Activated gamma-delta T cell (primary cell): ENCODE data around the gene ZBP1.

ENCODE experiments used
- DNase-seq: peaks from one replicate; lab custom pipeline; 2025; lab: John Stamatoyannopoulos, UW

The ZBP1 gene

DNA sequence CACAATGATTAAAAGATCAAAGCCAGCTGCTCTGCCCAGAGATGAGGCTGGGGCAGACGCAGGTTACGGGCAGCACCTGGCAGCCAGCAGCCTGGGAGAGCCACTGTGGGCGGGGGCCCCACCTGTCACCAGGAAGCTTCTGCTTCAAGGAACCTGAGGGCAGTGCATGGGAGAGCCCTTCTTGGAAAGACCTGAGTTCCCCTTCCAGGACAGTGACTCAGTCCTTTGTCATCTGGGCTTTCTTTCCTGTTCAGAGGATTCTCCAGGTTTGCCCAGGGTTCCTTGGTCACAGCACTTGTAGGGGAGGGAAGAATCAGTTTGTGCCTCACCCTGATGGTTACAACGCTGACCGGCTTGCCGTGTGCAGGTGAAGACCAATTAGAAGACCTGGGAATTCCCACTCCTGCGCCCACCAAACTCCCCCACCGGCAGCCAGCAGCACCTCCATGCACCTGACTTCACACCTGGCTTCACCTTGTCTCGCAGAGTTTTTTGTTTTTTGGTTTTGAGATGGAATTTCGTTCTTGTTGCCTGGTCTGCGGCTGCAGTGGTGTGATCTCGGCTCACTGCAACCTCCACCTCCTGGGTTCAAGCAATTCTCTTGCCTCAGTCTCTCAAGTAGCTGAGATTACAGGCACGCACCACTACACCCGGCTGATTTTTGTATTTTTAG lies 2.0 kb downstream of the ZBP1 start:
- DNase-seq, result no peak

DNA sequence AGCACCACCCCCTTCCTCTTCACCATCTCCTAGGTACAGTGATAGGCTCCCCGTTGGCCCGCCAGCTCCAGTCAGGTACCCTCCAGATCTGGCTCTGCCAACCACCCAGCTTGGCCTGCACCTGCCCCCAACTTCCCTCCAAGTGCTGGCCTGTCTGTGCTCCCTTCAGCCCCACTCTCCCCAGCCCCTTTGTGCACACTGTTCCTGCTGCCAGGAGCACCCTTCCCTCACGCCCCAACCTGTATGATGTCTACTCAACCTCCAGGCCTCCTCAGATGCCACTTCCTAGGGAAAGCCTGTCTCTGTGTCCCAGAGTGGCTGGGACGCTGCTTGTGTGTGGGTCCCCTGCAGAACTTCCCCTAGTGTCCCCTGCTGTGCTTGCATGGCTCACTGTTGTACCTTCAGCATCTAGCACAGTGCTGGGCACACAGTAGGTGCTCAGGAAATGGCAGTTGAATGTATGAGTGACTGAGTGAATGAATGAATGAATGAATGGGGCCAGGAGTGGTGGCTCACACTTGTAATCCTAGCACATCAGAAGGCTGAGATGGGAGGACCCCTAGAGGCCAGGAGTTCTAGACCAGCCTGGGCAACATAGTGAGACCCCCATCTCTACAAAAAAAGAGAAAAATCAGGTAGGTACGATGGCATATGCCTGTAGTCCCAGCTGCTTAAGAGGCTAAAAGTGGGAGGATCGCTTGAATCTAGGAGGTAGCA lies 3.0 kb downstream of the ZBP1 start:
- no peak for DNase-seq

DNA sequence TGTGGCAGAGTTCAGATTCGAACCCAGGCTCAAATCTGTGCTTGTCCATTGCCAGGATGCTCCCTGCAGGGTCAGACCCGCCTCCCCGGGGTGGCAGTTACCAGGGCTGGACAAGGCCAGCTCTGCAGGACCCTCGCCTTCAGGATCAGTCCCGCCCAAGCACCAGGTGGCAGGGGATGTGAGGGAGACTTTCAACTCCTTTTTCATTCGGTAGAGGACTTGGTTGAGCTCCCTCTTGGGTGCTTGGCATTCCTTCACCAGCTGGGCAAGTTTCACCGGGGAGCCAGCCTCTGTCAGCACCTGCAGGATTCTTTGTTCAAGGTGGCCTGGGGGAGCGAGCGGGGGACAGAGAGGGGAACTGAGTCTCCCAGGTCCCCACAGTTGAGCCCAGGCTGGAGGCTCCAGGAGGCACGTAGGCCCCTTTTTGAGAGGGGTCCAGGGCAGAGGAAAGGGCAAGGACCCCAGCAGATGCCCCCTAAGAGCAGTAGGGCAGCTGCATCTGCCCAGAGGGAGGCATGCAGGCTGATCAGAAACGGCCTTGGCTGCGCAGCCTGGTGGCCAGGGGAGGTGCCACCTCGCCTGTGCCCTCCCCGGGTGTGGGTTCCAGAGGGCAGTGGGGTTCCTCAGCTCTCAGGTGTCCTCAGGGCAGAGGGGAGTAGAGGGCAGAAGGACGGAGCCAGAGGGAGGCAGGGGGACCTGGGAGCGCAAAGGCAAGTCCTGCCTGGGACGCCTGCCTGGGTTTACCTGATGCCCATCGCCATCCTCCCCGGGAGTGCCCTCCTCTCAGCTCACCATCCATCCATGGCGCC lies 3.9 kb downstream of the ZBP1 start:
- no peak for DNase-seq

DNA sequence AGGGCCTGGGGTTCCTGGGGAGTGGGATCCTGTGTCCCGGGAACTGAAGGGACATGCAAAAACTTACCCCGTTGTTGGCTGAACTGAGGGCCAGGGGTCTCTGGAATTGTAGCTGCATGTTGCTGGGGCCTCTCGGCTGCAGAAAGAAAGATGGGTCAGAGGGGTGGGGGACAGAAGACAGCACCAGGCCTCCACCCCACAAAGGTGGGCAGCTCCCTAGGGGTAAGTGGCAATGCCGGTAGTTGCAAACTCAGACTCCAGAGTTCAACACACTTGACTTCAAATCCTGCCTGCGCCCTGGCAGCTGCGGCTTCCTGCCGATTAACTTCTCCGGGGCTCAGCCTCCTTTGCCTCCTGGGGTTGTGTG lies 4.8 kb downstream of the ZBP1 start:
- no peak for DNase-seq

DNA sequence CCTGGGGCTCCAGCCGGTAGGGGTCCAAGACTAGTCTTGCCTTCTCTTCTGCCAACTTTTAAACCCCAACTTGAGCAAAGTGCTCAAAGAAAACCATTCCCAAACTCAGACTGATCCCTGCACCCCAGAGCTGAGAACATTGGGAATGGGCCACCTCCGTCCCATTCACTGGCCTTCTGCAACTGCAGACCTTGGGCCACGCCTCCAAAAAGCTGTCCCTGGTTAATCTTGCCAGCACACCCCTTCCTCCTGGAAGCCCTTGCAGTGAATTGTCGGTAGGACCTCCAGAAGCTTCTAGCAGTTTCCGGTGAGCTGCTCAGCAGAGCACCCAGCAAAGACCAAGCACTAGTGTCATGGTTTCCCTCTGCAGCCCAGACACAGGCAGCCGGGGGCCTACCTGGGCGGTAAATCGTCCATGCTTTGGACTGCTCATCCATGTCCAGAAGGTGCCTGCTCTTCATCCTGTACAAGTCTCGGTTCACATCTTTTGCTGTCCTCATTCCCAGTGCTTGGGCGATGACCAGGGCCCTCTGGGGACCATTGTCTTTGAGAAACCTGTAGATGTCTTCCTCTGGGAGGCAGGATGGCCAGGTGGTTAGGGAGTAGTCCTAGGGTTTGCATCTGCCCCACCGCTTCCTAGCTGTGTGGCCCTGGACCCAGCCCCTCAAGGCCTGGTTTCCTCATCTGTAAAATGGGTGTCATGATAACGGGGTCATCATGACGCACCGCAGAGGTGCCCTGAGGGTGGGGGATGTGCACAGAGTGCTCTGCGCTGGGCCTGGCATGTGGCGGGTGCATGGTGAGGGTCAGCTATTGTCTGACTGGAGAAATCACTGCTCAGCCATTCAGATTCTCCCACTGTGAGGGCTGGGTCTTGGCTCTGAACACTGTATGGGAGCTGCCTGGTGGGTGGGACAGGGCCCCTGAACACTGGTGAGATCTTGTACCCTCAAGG lies 5.5 kb downstream of the ZBP1 start:
- DNase-seq, result no peak

DNA sequence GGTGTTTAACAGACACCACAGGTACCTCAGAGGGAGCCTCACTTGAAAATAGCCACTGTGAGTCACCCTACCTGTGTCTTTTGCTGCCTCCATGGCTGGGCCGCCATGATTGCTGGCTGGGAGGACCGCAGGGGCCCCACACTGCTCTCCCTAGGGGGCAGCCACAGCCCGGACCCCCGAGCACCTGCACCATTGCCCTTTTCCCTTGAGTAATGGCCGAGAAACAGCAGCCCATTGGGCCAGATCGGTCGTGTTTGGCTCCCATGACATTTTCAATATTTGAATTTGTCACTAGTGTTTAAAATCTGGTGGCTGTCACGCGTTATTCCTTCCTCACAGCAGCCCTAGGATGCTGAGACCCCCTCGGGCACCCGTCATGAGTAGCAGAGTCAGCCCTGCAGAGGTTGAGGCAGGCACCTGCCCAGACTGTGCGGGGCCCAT lies 6.7 kb downstream of the ZBP1 start:
- DNase-seq, result no peak

DNA sequence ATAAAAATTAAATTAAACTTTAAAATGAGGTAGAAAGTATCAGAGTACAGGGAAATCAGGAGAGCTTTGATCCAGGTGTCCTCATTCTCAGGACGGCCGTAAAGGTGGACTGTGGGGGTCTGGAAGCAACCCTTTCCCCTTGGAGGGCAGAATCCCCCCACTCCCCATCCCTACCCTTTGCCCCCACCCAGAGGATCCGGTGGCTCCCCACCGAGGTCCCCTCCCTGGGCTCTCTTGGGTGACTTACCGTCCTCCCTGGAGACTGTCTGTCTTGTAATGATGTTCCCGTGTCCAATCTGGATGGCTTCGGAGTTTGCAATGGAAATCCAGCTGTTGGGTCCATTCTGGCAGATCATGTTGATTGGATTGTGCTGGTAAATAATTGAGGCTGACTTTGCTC lies 7.3 kb downstream of the ZBP1 start:
- DNase-seq, result no peak

DNA sequence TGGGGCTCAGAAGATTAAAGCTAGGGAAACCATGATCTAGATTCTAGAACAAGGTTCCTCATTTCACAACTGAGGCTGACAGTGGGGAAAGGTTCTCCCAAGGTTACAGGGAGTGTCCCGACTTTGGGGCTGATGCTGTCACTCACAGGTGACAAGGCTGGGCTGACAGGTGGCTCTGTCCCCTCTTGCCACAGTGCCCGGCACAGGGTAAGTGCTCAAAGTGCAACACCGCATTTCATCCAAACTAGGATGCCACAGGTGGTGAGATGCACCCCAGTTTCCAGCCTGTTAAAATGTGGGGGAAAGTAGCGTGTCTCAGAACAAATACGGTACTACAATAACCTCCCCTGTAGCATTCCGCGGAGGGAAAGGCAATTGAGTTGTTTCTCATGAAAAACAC lies 7.8 kb downstream of the ZBP1 start:
- no peak for DNase-seq

DNA sequence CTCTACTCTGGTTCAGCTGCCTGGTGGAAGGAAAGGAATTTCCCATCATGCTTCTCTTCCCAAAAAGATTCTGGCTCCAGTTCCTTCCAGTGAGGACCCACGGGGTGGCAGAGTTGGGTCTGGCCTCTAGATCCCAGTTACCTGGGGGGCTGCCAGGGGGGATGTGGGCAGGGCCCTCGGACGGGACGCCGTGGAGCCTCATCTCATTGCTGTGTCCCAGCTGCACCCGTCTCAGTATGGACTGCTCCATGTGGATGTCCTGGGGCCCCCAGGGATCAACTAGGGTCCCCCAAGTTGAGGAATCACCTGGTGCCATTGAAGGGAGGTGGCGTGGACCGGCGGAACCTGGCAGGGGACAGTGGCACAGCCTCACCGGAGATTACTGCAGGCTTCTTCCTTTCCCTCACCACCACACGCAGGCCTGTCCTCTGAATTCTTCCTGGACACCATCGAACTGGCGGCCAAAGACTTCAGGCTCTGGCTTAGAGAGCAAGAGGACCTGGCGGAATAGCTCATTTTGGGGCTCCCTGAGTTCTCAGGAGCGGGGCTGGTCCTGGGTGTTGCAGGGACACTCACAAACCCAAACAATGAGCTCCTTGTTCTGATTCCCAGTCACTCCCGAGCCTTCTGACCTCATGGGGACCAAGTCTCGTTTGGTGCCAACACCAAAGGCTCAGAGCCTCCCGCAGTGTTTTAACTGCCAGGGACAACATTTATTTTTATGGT lies 8.5 kb downstream of the ZBP1 start:
- DNase-seq, result no peak

DNA sequence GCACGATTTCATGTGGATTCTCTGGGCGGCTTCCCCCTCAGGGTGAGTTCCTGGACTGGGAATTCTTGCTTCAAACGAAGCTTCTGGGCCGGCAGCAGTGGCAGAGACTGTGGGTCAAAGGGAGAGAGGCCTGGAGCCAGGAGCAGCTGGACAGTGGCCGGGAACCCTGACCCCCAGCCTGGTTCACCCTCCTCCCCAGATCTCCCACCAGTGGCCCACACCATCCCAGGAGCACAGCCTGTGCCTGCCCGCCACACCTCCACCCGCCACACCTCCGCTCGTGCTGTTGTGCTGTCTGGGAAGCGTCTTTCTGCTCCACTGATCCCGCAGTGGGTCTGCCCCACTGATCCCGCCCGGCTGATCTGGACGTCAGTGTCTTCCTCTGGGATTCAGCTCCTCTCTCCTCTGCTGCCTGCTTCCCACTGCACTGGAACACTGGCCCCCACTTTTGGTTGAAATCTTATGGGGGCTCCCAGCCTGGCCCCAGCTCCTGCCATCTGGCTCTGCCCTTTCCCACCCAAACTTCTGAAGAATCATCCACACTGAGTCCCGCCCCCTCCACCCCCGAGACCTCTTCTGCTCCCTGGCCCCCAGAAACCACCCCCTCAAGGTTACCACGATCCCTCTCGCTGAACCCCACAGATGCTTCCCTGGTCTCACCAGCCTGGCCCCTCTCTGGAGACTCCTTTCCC lies 9.8 kb downstream of the ZBP1 start:
- DNase-seq, result no peak

DNA sequence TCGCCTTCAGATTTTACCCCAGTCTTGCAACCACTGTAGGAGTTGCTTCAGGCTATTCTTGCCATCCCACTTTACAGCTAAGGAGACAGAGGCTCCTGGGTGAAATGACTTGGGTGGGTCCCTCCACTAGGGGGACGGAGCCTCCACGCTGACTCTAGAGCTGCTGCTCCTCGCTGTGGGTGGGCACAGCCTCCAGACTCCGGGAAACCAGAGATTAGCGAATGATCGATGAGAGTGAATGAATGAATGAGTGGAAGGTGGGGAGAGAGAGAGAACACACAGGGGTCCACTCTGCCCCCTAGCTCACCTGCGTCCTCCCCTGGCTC lies 10.4 kb downstream of the ZBP1 start:
- no peak for DNase-seq

DNA sequence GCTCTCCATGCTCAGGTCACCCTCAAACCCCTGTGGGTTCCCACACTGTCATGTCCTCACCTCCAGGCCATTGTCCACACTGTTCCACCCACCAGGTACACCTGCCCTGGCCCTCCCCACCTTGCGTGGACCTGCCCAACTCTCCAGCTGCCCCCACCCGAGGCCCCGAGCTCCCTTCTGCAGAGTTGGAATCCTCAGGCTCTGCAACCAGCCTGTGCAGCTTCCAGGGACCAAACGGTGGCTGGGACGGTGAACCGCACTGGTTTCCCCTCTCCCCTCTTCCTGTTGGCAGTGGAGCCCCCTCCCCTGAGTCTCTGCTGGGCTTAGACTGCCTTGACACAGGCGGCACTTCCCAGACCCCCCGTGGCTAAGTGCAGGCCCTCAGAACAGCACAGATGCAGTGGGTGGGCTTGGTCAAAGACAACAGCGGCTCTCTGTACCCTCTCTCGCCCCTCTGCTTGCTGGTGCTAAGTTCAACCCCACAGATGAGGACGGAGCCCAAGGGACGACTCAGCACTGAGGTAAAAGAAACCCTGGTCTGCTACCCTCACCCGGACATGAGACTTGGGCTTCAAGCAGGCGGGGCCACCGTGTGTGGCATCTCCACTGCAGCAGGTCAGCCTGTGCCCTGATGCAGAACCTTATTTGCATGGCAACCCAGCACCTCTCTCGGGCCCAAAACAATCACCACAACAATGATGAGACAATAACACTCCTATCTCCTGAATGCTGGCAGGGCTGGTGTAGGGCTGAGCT lies 11.0 kb downstream of the ZBP1 start:
- DNase-seq, result no peak

DNA sequence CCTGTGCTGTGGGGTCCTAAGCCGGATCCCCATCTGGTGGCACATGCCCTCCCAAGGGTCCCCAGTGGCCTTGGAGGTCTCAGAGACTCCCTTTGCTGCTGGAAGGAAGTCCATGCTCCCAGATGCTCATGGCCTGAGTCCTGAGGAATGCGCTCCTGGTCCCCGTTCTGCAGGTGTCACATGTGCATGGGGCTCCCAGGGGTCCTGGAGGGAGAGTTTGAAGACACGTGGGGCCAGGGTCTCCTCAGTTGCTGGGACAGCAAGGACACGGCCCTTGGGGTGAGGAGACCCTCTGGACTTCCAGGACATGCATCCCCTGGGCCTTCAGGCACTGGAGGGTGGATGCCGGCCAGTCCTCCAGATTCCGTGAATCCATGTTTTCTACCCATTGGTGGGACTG lies 11.7 kb downstream of the ZBP1 start:
- DNase-seq, result no peak

DNA sequence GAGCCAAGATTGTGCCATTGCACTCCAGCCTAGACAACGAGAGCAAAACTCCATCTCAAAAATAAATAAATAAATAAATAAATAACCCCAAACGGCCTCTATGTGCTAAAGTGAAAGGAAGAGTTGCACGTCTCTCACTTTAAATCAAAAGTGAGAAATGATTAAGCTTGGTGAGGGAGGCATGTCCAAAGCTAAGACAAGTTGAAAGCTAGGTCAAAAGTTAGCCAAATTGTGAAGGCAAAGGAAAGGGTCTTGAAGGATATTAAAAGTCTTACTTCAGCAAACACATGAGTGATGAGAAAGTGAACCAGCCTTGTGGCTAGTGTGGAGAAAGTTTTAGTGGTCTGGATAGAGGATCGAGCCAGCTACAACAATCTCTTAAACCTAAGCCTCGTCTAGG lies 14.3 kb downstream of the ZBP1 start:
- DNase-seq, result no peak

DNA sequence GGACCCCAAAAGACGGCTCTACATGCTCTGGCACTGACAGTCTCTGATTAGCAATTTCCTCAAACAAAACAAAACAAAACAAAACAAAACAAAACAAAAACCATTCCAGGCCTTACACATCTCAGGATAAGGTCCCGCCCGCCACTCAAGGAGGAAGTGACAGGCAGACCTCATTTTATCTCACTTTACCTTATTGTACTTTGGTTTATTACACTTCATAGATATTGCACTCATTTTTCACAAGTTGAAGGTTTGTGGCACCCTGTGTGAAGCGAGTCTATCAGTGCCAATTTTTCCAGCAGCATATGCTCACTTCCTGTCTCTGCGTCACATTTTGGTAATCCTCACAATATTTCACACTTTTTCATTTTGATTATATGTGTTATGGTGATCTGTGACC lies 15.2 kb downstream of the ZBP1 start:
- no peak for DNase-seq

DNA sequence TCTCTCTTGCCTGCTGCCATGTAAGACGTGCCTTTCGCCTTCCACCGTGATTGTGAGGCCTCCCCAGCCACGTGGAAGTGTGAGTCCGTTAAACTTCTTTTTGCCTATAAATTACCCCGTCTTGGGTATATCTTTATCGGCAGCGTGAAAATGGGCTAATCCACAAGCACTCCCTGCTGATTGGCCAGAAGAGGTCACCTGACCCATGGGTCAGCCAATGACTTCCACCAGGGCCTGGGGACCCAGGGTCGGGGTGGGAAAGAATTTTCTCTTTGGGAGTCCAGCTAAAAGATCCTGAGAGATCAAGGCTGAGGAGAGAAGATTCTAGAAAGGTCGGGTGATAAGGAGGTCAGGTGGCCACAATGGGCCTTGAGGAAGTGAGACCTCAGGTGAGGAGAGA lies 17.1 kb downstream of the ZBP1 start:
- DNase-seq, result no peak

DNA sequence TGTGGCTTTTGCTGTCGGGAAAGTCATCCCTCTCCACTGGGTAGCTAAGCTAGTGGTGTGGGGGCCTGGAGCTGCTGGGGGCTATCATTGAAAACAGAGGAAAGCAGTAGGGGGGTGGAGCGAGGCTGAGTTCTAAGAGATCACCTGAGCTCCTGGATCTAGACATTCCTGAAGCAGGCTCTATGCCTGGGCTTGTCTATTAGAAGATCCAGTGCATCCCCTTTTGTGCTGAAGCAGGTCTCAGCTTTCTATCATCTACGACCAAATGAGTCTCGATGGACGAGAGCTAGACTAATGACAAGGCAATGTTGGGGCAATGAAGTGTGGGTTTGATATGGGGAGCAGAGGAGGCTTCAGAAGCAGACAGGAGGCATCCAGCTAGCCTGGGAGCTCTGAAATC lies 18.5 kb downstream of the ZBP1 start:
- no peak for DNase-seq

DNA sequence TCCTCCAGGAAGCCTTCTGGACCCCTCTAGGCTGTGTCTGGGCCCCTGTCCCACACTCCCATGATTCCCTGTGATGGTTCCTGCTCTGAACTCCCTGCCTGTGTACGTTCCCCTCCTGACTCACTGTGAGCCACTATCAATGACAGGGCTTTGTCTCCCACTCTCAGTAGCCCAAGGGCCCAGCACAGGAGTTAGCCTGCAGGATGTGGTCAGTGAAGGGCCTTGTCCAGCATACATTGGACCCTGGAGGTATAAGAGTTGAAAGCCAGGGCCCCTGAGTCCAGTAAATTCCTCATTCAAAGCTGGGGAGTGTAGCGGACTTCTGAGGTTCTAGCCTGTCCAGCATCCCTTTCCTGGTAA lies 19.0 kb downstream of the ZBP1 start:
- DNase-seq, result no peak

DNA sequence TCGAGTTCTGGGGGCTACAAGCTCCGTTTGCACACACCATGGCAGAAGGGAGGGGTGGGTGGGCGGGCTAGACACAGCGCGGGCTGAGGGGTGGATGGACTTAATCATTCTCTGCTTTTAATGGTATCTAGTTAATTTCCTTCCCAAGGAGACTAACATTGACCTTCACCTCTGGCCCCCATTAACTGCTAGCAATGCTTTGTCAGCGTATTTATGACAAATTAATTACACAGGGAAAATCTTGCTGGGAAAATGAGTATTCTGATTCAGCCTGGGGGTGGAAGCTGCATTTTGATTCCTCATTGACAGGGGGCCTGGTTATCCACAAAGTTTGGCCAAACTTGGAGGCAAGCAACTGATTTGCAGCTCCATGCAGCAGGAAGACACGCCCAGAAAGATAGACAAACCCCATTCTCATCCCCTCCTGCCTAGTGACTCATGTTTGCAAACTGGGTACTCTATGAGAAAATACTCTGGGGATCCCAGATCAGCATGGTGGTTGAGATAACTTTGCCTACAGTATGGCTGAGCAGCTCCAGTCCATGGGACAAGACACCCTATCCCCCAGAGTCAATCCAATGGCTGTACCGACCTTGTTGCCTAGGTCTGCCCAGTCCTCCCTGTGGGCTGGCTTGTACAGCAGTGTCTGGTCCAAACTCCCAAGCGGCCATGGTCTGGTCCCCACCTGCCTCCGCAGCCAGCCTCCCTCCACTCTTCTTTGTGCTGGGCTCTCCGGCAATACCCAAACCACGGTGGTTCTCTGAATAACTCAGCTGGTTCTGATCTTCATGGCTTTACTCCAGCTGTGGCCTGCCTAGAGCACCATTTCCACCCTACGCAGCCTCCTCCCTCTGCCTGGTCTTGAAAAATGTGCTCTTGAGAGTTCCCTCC lies 19.7 kb downstream of the ZBP1 start:
- DNase-seq, result no peak
